HG03060 (cell line): Measurements from ENCODE around the gene ANKRD13A.
A peak's percentile ranks its signal among the peaks of the same experiment; 100 is the strongest.
"Not testable (repeated sequence)": the region's sequence is repeated elsewhere in the genome, so short reads cannot be mapped to it uniquely, and the experiment has no call there.

ENCODE experiments used
- ATAC-seq: cut with Tn5 transposase; IDR thresholded peaks from one replicate; pipeline ENCODE4 v1.9.1; 2021; ENCODE audit warnings: low read depth, moderate number of reproducible peaks; ENCODE audit not compliant: unreplicated experiment

ANKRD13A gene

DNA sequence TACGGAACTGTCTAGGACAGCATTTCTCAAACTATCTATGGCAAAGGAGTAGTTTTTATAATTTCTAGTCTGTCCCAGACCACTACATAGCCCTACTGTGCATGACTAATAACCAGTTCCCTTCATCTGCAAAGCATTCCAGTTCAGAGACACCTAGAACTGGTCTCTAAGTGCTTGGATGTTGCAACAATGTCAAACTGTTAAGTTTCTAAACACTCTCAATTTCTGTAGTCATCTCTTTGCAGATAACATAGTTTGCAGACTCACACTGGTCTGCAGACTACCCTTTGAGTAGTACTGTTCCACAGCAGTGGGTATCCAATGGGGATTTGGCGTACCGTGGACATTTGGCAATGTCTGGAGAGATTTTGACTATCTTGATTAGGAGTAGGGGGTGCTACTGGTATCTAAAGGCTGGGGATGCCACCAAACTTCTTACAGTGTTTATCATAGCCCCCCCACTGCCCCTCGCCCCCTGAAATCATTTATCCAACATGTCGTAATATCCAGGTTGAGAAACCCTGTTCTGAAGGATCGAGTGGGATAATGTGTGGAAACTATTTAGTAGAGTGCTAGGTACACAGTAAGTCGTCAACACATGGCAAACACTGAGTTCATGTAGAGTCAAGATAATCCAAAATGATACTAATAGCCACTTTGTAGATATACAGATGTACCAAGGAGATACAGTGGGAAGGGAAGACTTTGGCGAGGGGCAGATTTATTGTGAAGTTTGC is 47.4 kb downstream of the ANKRD13A start:
- ATAC-seq: no peak

- ATAC-seq: no peak
Observed at GRCh38 chr12:110047297-110047940, 48.2 kb downstream of the ANKRD13A start.

- peak; percentile 90 for ATAC-seq
Observed at GRCh38 chr12:110048242-110049027, 49.2 kb downstream of the ANKRD13A start, which contains the start of gene C12orf76. Gene C12orf76 (minus strand): TSS chr12:110048522. CDS start chr12:110048495, 27 bp downstream.

DNA sequence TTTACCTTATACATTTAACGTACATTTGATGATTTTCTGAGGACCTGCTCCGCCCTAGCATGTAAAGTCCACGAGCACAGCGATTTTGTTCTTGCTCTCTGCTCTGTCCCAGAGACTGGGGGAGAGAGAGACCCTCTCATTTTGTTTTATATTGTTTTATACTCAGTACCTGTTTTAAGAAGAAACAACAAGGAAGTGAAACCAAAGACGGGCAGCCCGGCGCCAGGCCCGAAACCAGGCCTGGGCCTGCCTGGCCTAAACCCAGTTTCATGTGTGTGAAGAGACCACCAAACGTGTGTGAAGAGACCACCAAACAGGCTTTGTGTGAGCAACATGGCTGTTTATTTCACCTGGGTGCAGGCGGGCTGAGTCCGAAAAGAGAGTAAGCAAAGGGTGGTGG is 49.8 kb downstream of the ANKRD13A start:
- not testable (repeated sequence) for ATAC-seq

GRCh38 chr12:110049666-110050065 is 50.4 kb downstream of the ANKRD13A start:
- not testable (repeated sequence) for ATAC-seq

DNA sequence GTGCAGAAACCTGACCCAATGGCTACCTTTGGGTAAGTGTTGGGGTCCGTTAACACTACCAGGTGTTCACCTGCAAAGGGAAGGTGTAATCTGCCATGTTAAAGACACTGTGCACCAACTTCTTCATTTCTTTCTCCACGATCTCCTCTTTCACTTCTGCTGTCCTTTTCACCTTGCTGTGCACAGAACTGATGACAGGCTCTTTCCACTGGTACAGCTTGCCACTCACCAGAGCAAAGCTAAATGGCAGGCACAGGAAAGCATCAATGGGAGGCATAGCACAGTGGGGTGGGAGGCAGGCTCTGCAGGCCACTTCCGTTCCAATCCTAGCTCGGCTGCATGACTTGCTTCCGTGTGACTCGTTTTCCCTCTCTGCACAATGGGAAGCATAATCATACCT is 51.7 kb downstream of the ANKRD13A start:
- ATAC-seq: no peak

GRCh38 chr12:110055375-110056352 is 56.4 kb downstream of the ANKRD13A start:
- ATAC-seq: not testable (repeated sequence)

- ATAC-seq: not testable (repeated sequence)
Observed at GRCh38 chr12:110056643-110057042, 57.4 kb downstream of the ANKRD13A start.

DNA sequence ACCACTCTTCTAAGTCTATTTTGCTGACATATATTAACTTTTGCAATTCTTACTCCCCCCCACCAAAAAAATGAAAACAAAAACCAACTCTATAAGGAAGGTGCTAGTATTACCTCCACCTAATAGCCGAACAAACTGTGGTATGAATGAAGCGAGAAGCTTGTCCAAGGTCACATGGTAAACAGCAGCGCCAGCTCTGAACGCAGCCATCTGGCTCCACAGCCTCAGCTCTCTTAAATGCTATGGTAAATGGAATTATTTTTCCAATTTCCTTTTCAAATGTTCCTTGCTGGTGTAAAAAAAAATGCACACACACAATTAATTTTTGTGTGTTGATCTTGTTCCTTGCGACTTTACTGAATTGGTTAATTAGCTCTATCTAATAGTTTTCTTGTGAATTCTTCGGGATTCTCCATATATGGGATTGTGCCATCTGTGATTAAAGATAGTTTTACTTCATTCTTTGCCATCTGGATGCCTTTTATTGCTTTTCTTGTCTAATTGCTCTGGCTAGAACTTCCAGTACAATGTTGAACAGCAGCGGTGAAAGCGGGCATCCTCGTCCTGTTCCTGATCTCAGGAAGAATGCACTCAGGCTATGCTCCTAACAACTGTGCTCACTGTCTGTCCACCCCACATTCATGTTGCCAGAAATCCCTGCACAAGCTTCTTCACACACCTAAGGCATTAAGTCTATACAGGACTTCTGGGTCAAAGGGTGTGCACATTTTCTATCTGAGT is 59.8 kb downstream of the ANKRD13A start:
- no peak for ATAC-seq

DNA sequence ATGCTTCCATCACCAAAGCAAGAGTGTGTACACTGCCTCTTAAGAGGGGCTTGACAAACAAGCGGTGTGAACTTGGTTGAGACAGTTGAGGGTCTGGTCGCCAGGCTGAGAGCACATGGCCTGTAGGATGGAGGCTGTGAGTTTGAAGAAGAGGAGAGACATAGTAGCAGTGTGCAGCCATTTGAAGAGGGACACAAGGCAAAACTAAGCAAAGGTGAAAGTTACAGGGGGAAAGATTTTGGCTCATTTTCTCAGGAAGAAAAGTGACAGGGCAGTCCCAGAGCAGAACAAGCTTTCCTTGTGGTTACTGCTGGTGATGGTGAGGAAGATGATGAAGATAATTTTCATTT is 60.4 kb downstream of the ANKRD13A start:
- ATAC-seq: no peak

DNA sequence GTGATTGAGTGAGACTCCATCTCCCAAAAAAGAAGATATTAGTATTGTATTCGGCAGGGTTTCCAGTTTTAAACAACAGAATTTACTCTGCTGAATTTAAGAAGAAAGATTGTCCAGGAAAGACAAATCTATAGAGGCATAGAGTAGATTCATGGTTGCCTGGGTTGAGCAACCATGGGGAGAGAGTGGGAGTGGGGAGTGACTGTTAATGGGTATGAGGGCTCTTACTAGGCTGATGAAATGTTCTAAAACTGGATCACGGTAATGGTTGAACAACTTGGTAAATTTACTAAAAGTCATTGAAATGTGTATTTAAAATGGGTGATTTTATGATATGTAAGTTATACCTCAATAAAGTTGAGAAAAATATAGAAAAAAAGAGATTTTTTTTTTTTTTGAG is 63.0 kb downstream of the ANKRD13A start:
- ATAC-seq: no peak

GRCh38 chr12:110065540-110065939 is 66.3 kb downstream of the ANKRD13A start:
- no peak for ATAC-seq

- ATAC-seq: no peak
Observed at GRCh38 chr12:110067531-110067930, 68.3 kb downstream of the ANKRD13A start.

- ATAC-seq: not testable (repeated sequence)
Observed at GRCh38 chr12:110068115-110068514, 68.9 kb downstream of the ANKRD13A start.

- ATAC-seq: no peak
Observed at GRCh38 chr12:110068654-110069053, 69.4 kb downstream of the ANKRD13A start.

DNA sequence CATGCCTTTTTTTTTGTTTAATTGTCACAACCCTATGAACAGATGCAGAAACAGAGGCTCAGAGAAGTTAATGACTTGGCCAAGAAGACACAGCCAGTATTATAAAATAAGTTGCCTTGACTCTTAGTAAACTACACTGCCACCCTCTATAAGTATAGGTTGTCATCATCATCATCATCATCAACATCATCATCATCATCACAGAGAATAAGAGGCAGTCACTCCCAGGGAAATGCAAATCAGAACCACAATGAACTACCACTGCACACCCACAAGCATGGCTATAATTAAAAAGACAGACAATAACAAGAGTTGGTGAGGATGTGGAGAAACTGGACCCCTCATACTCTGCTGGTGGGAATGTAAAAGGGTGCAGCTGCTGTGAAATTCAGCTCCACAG is 72.3 kb downstream of the ANKRD13A start:
- ATAC-seq: no peak

DNA sequence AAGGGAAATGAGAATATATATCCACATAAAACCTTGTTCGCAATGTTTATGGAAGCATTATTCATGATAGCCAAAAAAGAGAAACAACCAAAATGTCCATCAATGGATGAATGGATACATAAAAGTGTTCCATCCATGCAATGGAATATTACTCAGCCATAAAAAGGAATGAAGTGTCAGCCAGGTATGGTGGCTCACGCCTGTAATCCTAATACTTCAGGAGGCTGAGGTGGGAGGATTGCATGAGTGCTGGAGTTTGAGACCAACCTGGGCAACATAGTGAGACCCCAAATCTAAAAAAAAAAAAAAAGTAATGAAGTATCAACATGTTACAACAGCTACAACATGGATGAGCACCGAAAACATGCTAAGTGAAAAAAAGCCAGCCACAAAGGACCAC is 72.7 kb downstream of the ANKRD13A start:
- ATAC-seq: no peak

GRCh38 chr12:110072636-110073035 is 73.4 kb downstream of the ANKRD13A start:
- not testable (repeated sequence) for ATAC-seq

DNA sequence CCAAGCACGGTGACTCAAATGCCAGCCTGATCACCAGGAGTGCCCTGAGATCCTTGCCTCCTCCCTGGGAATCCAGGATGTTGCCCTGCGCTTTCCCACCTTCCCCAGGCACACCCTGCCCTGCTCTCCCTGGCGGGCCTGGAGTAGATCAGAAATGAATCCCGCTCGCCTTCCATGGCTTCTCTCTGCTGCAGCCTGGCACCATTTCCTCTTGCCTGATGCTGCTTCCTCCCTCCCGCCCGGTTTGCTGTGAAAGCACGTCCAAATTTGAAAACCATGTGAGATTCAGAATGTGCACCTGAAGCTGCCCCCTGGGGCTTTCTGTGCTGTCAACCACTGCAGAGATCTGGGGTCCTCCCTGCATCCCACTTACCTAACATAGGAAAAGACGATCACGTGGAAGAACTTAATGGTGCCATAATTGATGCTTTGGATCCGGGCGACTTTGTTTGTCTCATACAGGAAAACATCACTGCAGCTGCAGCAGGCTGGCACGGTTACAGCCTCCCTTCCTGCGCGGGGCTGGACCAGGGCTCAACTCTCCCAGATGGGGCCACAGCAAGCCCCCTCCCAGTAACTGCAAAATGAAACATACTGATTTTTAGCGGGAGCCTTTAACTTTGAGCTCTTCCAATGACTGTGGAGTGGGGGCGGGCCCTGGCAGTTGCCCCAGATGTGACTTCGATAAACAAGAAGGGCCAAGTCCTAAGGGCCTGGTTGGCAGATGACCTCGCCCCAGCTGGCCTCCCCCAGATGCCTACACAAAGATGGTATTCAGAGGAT is 74.0 kb downstream of the ANKRD13A start:
- ATAC-seq: no peak
